ENCODE results near the gene CIC. TPM values are rescaled to one million over a fixed set of nuclear protein-coding genes. Genes with fewer than 3 reads are reported as not detected.

Gene CIC
- polyA plus RNA-seq, 1 donor (not counting 4 experiments of a cell fraction or from before 2014, with no cell fraction given), result 3.1 TPM

GRCh38 chr19:42250183-42250665 is 18.8 kb upstream of the CIC start:
- peaks cover 40% of the 10 kb centered on the region for H3K4me1 ChIP-seq (ENCODE audit: control insufficient read depth, extremely low read depth, insufficient read depth, low read length)
- no peaks in the 10 kb centered on the region for H3K27me3 ChIP-seq (ENCODE audit: control insufficient read depth, extremely low read depth, insufficient read depth, low read length)
- DNase-seq (ENCODE audit: low read depth, low spot score) (no peak), FAIRE-seq (no peak)
- H3K9me1 ChIP-seq (ENCODE audit: control insufficient read depth, extremely low read depth, insufficient read depth, low read length), result no peaks in the 10 kb centered on the region
- H3K36me3 ChIP-seq (ENCODE audit: control insufficient read depth in 2 of 2, extremely low read depth in 1 of 2, insufficient read depth in 2 of 2, low read length in 2 of 2), result peaks cover 18 to 28% of the 10 kb centered on the region in 2 experiments
- TF ChIP-seq EZH2 (IDR thresholded peaks at IDR 0.05; ENCODE audit: low read length), result no peak
- TF ChIP-seq CTCF (optimal IDR thresholded peaks at IDR 0.05 in 1 of 3, IDR thresholded peaks at IDR 0.05 in 1 of 3, conservative IDR thresholded peaks at IDR 0.05 in 1 of 3; ENCODE audit: extremely low read depth in 1 of 3, insufficient read depth in 2 of 3, low read length in 3 of 3), result no peak
- peaks cover 29% of the 10 kb centered on the region for H4K20me1 ChIP-seq (ENCODE audit: control insufficient read depth, extremely low read depth, insufficient read depth, low read length)
- no peak overlapping the region for H3K4me3 ChIP-seq (ENCODE audit: control insufficient read depth in 2 of 3, extremely low read depth in 1 of 3, insufficient read depth in 2 of 3, low read depth in 1 of 3, low read length in 3 of 3)
- dilution Hi-C loops (cut with MboI; ENCODE audit: extremely low pct_ligation_motif_present, low sequenced_read_pairs), result no loop called here
- no peaks in the 10 kb centered on the region for H3K9me3 ChIP-seq (ENCODE audit: control insufficient read depth, low read depth, low read length)
- peaks cover 57% of the 10 kb centered on the region for H3K79me2 ChIP-seq (ENCODE audit: control insufficient read depth, insufficient read depth, low read length)
- no peak overlapping the region for H2AFZ ChIP-seq (ENCODE audit: control insufficient read depth, low read length)
- H3K9ac ChIP-seq (ENCODE audit: control insufficient read depth, extremely low read depth, insufficient read depth, low read length), result peak overlapping the region; percentile 73
- H3K4me2 ChIP-seq (ENCODE audit: control insufficient read depth, extremely low read depth, insufficient read depth, low read depth, low read length), result peak overlapping the region; percentile 85
- peak overlapping the region; percentile 71 for H3K27ac ChIP-seq (ENCODE audit: control insufficient read depth, insufficient read depth, low read length)

DNA sequence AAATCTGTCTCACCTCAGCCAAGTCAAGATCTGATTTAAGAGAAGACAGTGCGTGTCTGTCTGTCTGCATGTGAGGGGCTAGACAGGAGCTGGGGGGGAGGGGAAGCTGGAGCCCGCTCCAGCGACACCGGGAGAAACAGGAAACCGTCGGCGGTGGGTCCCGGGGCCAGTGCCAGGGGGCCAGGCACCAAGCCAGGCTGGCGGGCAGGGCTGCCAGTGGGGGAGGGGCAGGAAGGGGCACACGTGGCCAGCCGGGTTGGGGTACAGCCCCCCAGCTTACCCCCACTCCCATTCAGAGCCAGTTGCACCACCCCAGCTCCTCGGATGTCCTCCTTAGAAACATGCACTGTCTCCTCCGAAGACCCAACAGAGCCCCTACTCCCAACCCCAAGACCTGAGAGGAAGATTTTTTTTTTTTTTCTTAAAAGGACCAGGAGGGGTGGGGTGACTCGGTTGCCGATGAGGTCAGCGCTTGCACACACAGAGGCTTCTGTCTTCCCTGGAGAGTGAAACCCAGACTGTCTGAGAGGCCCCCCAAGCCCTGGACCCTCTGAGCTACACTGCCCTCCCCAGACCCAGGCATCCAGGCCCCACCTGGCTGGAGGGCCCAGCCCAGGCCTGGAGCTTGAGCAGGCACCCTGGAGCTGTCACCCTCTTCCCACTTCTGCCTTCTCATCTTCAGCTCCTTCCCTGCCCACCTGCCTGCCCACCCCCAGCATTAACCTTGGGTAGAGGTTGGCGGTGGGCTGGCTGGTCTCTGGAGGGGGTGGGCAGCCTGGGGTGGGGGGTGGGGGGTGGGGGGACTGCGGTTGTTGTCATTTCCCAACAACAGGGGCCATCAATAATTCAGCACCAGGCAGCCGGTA is 18.2 kb upstream of the CIC start:
- H3K9me1 ChIP-seq (ENCODE audit: control insufficient read depth, extremely low read depth, insufficient read depth, low read length), result no peaks in the 10 kb centered on the region
- no peaks in the 10 kb centered on the region for H3K27me3 ChIP-seq (ENCODE audit: control insufficient read depth, extremely low read depth, insufficient read depth, low read length)
- peaks cover 18 to 28% of the 10 kb centered on the region in 2 experiments for H3K36me3 ChIP-seq (ENCODE audit: control insufficient read depth in 2 of 2, extremely low read depth in 1 of 2, insufficient read depth in 2 of 2, low read length in 2 of 2)
- H2AFZ ChIP-seq (ENCODE audit: control insufficient read depth, low read length), result no peak overlapping the region
- TF ChIP-seq CTCF (optimal IDR thresholded peaks at IDR 0.05 in 1 of 3, IDR thresholded peaks at IDR 0.05 in 1 of 3, conservative IDR thresholded peaks at IDR 0.05 in 1 of 3; ENCODE audit: extremely low read depth in 1 of 3, insufficient read depth in 2 of 3, low read length in 3 of 3), result no peak
- no peak for TF ChIP-seq EZH2 (IDR thresholded peaks at IDR 0.05; ENCODE audit: low read length)
- H3K27ac ChIP-seq (ENCODE audit: control insufficient read depth, insufficient read depth, low read length), result peak overlapping the region; percentile 71
- H3K79me2 ChIP-seq (ENCODE audit: control insufficient read depth, insufficient read depth, low read length), result peaks cover 57% of the 10 kb centered on the region
- H3K4me1 ChIP-seq (ENCODE audit: control insufficient read depth, extremely low read depth, insufficient read depth, low read length), result peaks cover 37% of the 10 kb centered on the region
- FAIRE-seq (no peak), DNase-seq (ENCODE audit: low read depth, low spot score) (no peak)
- peak overlapping the region; percentile 73 for H3K9ac ChIP-seq (ENCODE audit: control insufficient read depth, extremely low read depth, insufficient read depth, low read length)
- H3K4me2 ChIP-seq (ENCODE audit: control insufficient read depth, extremely low read depth, insufficient read depth, low read depth, low read length), result peak overlapping the region; percentile 91
- peaks cover 26% of the 10 kb centered on the region for H4K20me1 ChIP-seq (ENCODE audit: control insufficient read depth, extremely low read depth, insufficient read depth, low read length)
- no peaks in the 10 kb centered on the region for H3K9me3 ChIP-seq (ENCODE audit: control insufficient read depth, low read depth, low read length)
- dilution Hi-C loops (cut with MboI; ENCODE audit: extremely low pct_ligation_motif_present, low sequenced_read_pairs), result no loop called here
- H3K4me3 ChIP-seq (ENCODE audit: control insufficient read depth in 2 of 3, extremely low read depth in 1 of 3, insufficient read depth in 2 of 3, low read depth in 1 of 3, low read length in 3 of 3), result peak overlapping the region; percentile 38 to 71 (median 54)
